ENCODE measurements around the gene CACNA1H.

GRCh38 chr16:1202274-1202673 lies 49.4 kb downstream of the CACNA1H start:
- no peak for TF ChIP-seq GTF2F1 (IDR thresholded peaks at IDR 0.05; ENCODE audit: borderline replicate concordance, low read depth, low read length)
- TF ChIP-seq POLR2A (IDR thresholded peaks at IDR 0.05; ENCODE audit: control extremely low read depth in 1 of 2, low read depth in 2 of 2, low read length in 2 of 2), result no peak
- TF ChIP-seq CTCF (IDR thresholded peaks at IDR 0.05; ENCODE audit: control extremely low read depth in 1 of 3, insufficient read depth in 1 of 3, low read depth in 1 of 3, low read length in 3 of 3), result no peak
- no peak for TF ChIP-seq TAF1 (IDR thresholded peaks at IDR 0.05; ENCODE audit: low read depth, low read length)
- TF ChIP-seq POLR2AphosphoS5 (IDR thresholded peaks at IDR 0.05; ENCODE audit: low read depth, low read length), result no peak
- no peak for TF ChIP-seq SIX5 (IDR thresholded peaks at IDR 0.05; ENCODE audit: low read depth, low read length)
- TF ChIP-seq EZH2 (IDR thresholded peaks at IDR 0.05; ENCODE audit: low read depth, low read length, severe bottlenecking), result no peak
- TF ChIP-seq HDAC6 (IDR thresholded peaks at IDR 0.05; ENCODE audit: low read depth, low read length), result no peak
- no peak for TF ChIP-seq PHF8 (conservative IDR thresholded peaks at IDR 0.05; ENCODE audit: low read depth, low read length)
- TF ChIP-seq YY1 (IDR thresholded peaks at IDR 0.05; ENCODE audit: low read depth, low read length), result no peak
- TF ChIP-seq USF2 (IDR thresholded peaks at IDR 0.05; ENCODE audit: low read length), result no peak
- no peak for TF ChIP-seq JUN (IDR thresholded peaks at IDR 0.05; ENCODE audit: low read depth, low read length)
- TF ChIP-seq TCF12 (IDR thresholded peaks at IDR 0.05; ENCODE audit: low read depth, low read length), result no peak
